H1 (cell line): ENCODE measurements around the gene UXT. TPM values are rescaled to one million over a fixed set of nuclear protein-coding genes. Genes with fewer than 3 reads are reported as not detected.

Experiments used
- CTCF ChIA-PET: fragments of 300-600 bp; sonication (Branson Sonifier 250); formaldehyde crosslinking; loops from one replicate; lab custom pipeline; 2021; ENCODE audit not compliant: partially characterized antibody; lab: Charles Lee
- POLR2A ChIA-PET: fragments of 300-600 bp; sonication (Branson Sonifier 250); formaldehyde crosslinking; loops from one replicate; lab custom pipeline; 2021; ENCODE audit warnings: inconsistent platforms; ENCODE audit not compliant: partially characterized antibody; lab: Charles Lee
- DNase-seq, 2 experiments: peaks; one replicate each; pipeline versions ENCODE4 v3.0.0 to v3.0.0-alpha.2; 2010 to 2022; ENCODE audit warnings: low spot score in 2 of 2, low read depth in 1 of 2, mixed read lengths in 1 of 2
- FAIRE-seq: peaks from 2 replicates; lab custom pipeline; 2011; peaks lifted over from hg19 to GRCh38; lab: Jason Lieb, UNC
- H2AFZ ChIP-seq: 2 replicates; pipeline ENCODE4 v1.8.1; 2012; ENCODE audit warnings: low read length, inconsistent platforms
- H2AK5ac ChIP-seq: 2 replicates; pipeline ENCODE4 v1.6.1; 2013; ENCODE audit warnings: low read depth, low read length
- H2BK120ac ChIP-seq: replicated peaks from 2 replicates; pipeline ENCODE3; 2013; ENCODE audit warnings: low read depth, low read length, inconsistent platforms
- H2BK12ac ChIP-seq: 2 replicates; pipeline ENCODE4 v1.6.1; 2013; ENCODE audit warnings: low read depth, low read length
- H2BK15ac ChIP-seq: 2 replicates; pipeline ENCODE4 v1.6.1; 2013; ENCODE audit warnings: low read length
- H2BK20ac ChIP-seq: 2 replicates; pipeline ENCODE4 v1.6.1; 2013; ENCODE audit warnings: low read length
- H2BK5ac ChIP-seq: 2 replicates; pipeline ENCODE4 v1.6.1; 2013; ENCODE audit warnings: low read depth, low read length
- H3K14ac ChIP-seq: 2 replicates; pipeline ENCODE4 v1.6.1; 2013; ENCODE audit warnings: inconsistent platforms; ENCODE audit not compliant: insufficient read length
- H3K18ac ChIP-seq: 2 replicates; pipeline ENCODE4 v1.6.1; 2013; ENCODE audit warnings: low read length; ENCODE audit errors: extremely low read depth
- H3K23ac ChIP-seq: 2 replicates; pipeline ENCODE4 v1.6.1; 2013; ENCODE audit warnings: inconsistent platforms; ENCODE audit not compliant: insufficient read length
- H3K23me2 ChIP-seq: 2 replicates; pipeline ENCODE4 v1.6.1; 2013; ENCODE audit warnings: low read depth, low read length
- H3K27ac ChIP-seq: 2 replicates; pipeline ENCODE4 v1.6.1; 2011; ENCODE audit warnings: low read depth, low read length, inconsistent platforms
- H3K27me3 ChIP-seq, 4 experiments: replicated peaks in 1 of 4; 1 replicate in 1 of 4; 2 replicates in 3 of 4; pipeline versions ENCODE4 v1.6.1 to v1.8.1; 2011 to 2013; ENCODE audit warnings: low read length in 3 of 4, mild to moderate bottlenecking in 3 of 4, inconsistent platforms in 2 of 4, mixed read lengths in 2 of 4, moderate library complexity in 1 of 4; ENCODE audit not compliant: control insufficient read depth in 3 of 4, insufficient read depth in 3 of 4; ENCODE audit errors: extremely low read depth in 1 of 4
- H3K36me3 ChIP-seq, 4 experiments: 2 replicates each; pipeline versions ENCODE4 v1.6.1 to v1.8.1; 2011 to 2013; ENCODE audit warnings: mild to moderate bottlenecking in 4 of 4, low read length in 3 of 4, moderate library complexity in 2 of 4, control low read depth in 1 of 4, inconsistent platforms in 1 of 4; ENCODE audit not compliant: insufficient read depth in 4 of 4, control insufficient read depth in 2 of 4
- H3K4ac ChIP-seq: replicated peaks from 2 replicates; pipeline ENCODE3; 2013; ENCODE audit warnings: low read length, low read depth, mixed read lengths, inconsistent platforms; ENCODE audit not compliant: insufficient read length
- H3K4me1 ChIP-seq, 4 experiments: replicated peaks in 1 of 4; 1 replicate in 1 of 4; 2 replicates in 3 of 4; pipeline versions ENCODE4 v1.6.1 to v1.8.1; 2011 to 2013; ENCODE audit warnings: low read length in 3 of 4, inconsistent platforms in 2 of 4, mixed read lengths in 1 of 4; ENCODE audit not compliant: insufficient read depth in 4 of 4, control insufficient read depth in 3 of 4
- H3K4me2 ChIP-seq, 2 experiments: 2 replicates each; pipeline versions ENCODE4 v1.6.1 to v1.8.1; 2011 to 2013; ENCODE audit warnings: low read depth in 2 of 2, low read length in 2 of 2, control low read depth in 1 of 2, inconsistent platforms in 1 of 2, mild to moderate bottlenecking in 1 of 2; ENCODE audit not compliant: insufficient read depth in 1 of 2
- H3K4me3 ChIP-seq, 4 experiments: fragments of 200-600, 300-600 bp in 1 of 4; sonication (generic), shearing (Covaris generic), sonication (Bioruptor Twin) in 1 of 4; 2 replicates each; pipeline versions ENCODE4 v1.5.1 to v1.8.1; 2011 to 2016; ENCODE audit warnings: low read length in 4 of 4, low read depth in 3 of 4, control low read depth in 2 of 4, inconsistent platforms in 2 of 4, mild to moderate bottlenecking in 2 of 4, mixed read lengths in 1 of 4, moderate library complexity in 1 of 4; ENCODE audit not compliant: insufficient read depth in 2 of 4; ENCODE audit errors: extremely low read depth in 1 of 4
- H3K56ac ChIP-seq: replicated peaks from 2 replicates; pipeline ENCODE3; 2013; ENCODE audit warnings: low read depth, mild to moderate bottlenecking, mixed read lengths, low read length, inconsistent platforms; ENCODE audit not compliant: insufficient read length
- H3K79me1 ChIP-seq: 2 replicates; pipeline ENCODE4 v1.6.1; 2013; ENCODE audit warnings: low read depth, low read length, control low read depth
- H3K79me2 ChIP-seq, 2 experiments: 2 replicates each; pipeline versions ENCODE4 v1.6.1 to v1.8.1; 2012 to 2013; ENCODE audit warnings: low read length in 2 of 2, mild to moderate bottlenecking in 2 of 2, inconsistent platforms in 1 of 2; ENCODE audit not compliant: insufficient read depth in 2 of 2, control insufficient read depth in 1 of 2
- H3K9ac ChIP-seq, 4 experiments: replicated peaks in 1 of 4; 1 replicate in 1 of 4; 2 replicates in 3 of 4; pipeline versions ENCODE4 v1.6.1 to v1.8.1; 2011 to 2013; ENCODE audit warnings: low read depth in 3 of 4, low read length in 3 of 4, control low read depth in 2 of 4, mild to moderate bottlenecking in 2 of 4, moderate library complexity in 2 of 4, inconsistent platforms in 1 of 4; ENCODE audit errors: extremely low read depth in 1 of 4
- H3K9me3 ChIP-seq, 2 experiments: 2 replicates each; pipeline versions ENCODE4 v1.6.1 to v1.8.1; 2012 to 2013; ENCODE audit warnings: mild to moderate bottlenecking in 2 of 2, moderate library complexity in 2 of 2, control low read depth in 1 of 2, inconsistent platforms in 1 of 2, low read depth in 1 of 2, low read length in 1 of 2, mixed read lengths in 1 of 2; ENCODE audit not compliant: insufficient read depth in 2 of 2
- H4K20me1 ChIP-seq, 2 experiments: replicated peaks in 1 of 2; 2 replicates each; pipeline versions ENCODE3 to v1.8.1; 2011 to 2013; ENCODE audit warnings: inconsistent platforms in 2 of 2, low read length in 2 of 2, mild to moderate bottlenecking in 1 of 2; ENCODE audit not compliant: insufficient read depth in 2 of 2, control insufficient read depth in 1 of 2
- H4K5ac ChIP-seq: 2 replicates; pipeline ENCODE4 v1.6.1; 2013; ENCODE audit warnings: low read length, low read depth, mixed read lengths, inconsistent platforms; ENCODE audit not compliant: insufficient read length
- H4K8ac ChIP-seq: 2 replicates; pipeline ENCODE4 v1.8.0; 2013; ENCODE audit warnings: mild to moderate bottlenecking, moderate library complexity, low read length, inconsistent platforms; ENCODE audit not compliant: insufficient read depth; ENCODE audit errors: extremely low read depth
- H4K91ac ChIP-seq: replicated peaks from 2 replicates; pipeline ENCODE3; 2013; ENCODE audit warnings: low read length, mixed read lengths, inconsistent platforms; ENCODE audit not compliant: insufficient read length
- ASH2L ChIP-seq: fragments of 200-600, 300-600 bp; sonication (generic); IDR thresholded peaks from one replicate; pipeline ENCODE4 v1.7.1; 2017; ENCODE audit warnings: low read length
- ATF2 ChIP-seq: IDR thresholded peaks from 2 replicates; pipeline ENCODE4 v1.6.1; 2012; ENCODE audit warnings: low read length, inconsistent platforms
- KDM1A ChIP-seq: fragments of 200-600, 300-600 bp; sonication (generic); IDR thresholded peaks from 2 replicates; pipeline ENCODE4 v1.7.1; 2016; ENCODE audit warnings: mild to moderate bottlenecking, low read length, borderline replicate concordance
- KDM4A ChIP-seq: IDR thresholded peaks from one replicate; pipeline ENCODE4 v1.7.1; 2012; ENCODE audit warnings: low read depth, mild to moderate bottlenecking, moderate library complexity, low read length, inconsistent platforms; ENCODE audit not compliant: severe bottlenecking
- NRF1 ChIP-seq: IDR thresholded peaks from 2 replicates; pipeline ENCODE4 v1.6.1; 2011; ENCODE audit warnings: mild to moderate bottlenecking, low read depth, low read length, improper control_type of control experiment
- POLR2A ChIP-seq, 2 experiments: IDR thresholded peaks; 1 replicate in 1 of 2; 2 replicates in 1 of 2; pipeline ENCODE4 v1.6.1; 2011; ENCODE audit warnings: low read depth in 2 of 2, low read length in 2 of 2, mild to moderate bottlenecking in 2 of 2; ENCODE audit errors: control extremely low read depth in 1 of 2
- POLR2AphosphoS5 ChIP-seq: IDR thresholded peaks from 2 replicates; pipeline ENCODE4 v1.6.1; 2011; ENCODE audit warnings: low read depth, low read length
- SP2 ChIP-seq: IDR thresholded peaks from 2 replicates; pipeline ENCODE4 v1.6.1; 2012; ENCODE audit warnings: mild to moderate bottlenecking, low read length, inconsistent platforms
- TAF1 ChIP-seq: IDR thresholded peaks from 2 replicates; pipeline ENCODE4 v1.6.1; 2011; ENCODE audit warnings: mild to moderate bottlenecking, low read depth, low read length
- ZNF274 ChIP-seq: IDR thresholded peaks from 2 replicates; pipeline ENCODE4 v1.7.0; 2012; ENCODE audit warnings: low read length, borderline replicate concordance; ENCODE audit errors: extremely low read depth
- WGBS, 2 experiments: shearing (Covaris generic) in 1 of 2; methylation state at CpG; one replicate each; pipeline versions ENCODE4 v1.1.6 to v1.1.7; 2013 to 2015; ENCODE audit warnings: low lambda C conversion rate in 2 of 2, mixed read lengths in 2 of 2, inconsistent platforms in 1 of 2, low coverage in 1 of 2, missing lambda C conversion rate in 1 of 2; ENCODE audit not compliant: insufficient replicate concordance in 2 of 2, insufficient coverage in 1 of 2, insufficient read length in 1 of 2; ENCODE audit errors: extremely low coverage in 1 of 2, missing lambda C conversion rate in 1 of 2; 5-methylcytosine and 5-hydroxymethylcytosine counted together
- polyA plus RNA-seq, 7 experiments: library from polyadenylated mRNA; depleted of rRNA in 3 of 7; stranded (reverse) in 5 of 7; unstranded in 2 of 7; fragments of >200 nt in 5 of 7; fragments of 200-250 nt in 2 of 7; gene quantifications; 1 replicate in 5 of 7; 2 replicates in 1 of 7; 4 replicates in 1 of 7; pipeline versions ENCODE4 v1.2.1 to v1.2.3, GENCODE V29; 2011 to 2013; ENCODE audit warnings: missing spikeins in 2 of 7, mixed read lengths in 2 of 7
- total RNA-seq: library from RNA; stranded (reverse); fragmentation: NEBNext Ultra II Directional; extraction: Animal tissue kit (Norgen Biotek cat#: 25700); gene quantifications from 2 replicates; pipeline ENCODE4 v1.2.1, GENCODE V29; 2021

The UXT gene
- total and polyA plus RNA-seq, 2 of the 8 experiments (the other 6 are each of a cell fraction or from before 2014, with no cell fraction given), result 69.4 to 116 TPM

GRCh38 chrX:47619486-47620302, 39.3 kb downstream of the UXT start, which contains the start of gene SYN1:
Gene SYN1, minus strand, starts transcription at chrX:47619857. Its CDS starts 129 bp downstream, at chrX:47619728.
- Histone ChIP-seq H2AK5ac (no peak within 1 kb of the TSS), H3K56ac (no peak within 1 kb of the TSS), H3K79me2 (no peaks in the 10 kb centered on the region), H3K27ac (no peak within 1 kb of the TSS; the same call in 1 of the 2 replicates), H2BK20ac (peak within 1 kb of the TSS; percentile 61; the same call in 1 of the 2 replicates), H3K4me3 (peak within 1 kb of the TSS; percentile 23 to 60 (median 34)), H2BK12ac (peak within 1 kb of the TSS; percentile 27; the same call in 1 of the 2 replicates), H3K18ac (no peak within 1 kb of the TSS), H3K23me2 (no peaks in the 10 kb centered on the region; the same call in 1 of the 2 replicates), H3K79me1 (no peaks in the 10 kb centered on the region), H2BK120ac (no peak within 1 kb of the TSS), H3K23ac (no peak within 1 kb of the TSS), H3K4me1 (peaks cover 3 to 7% (median 5%) of the 10 kb centered on the region in 4 experiments), H4K5ac (no peak within 1 kb of the TSS), H3K9ac (no peak within 1 kb of the TSS), H3K27me3 (no peaks in the 10 kb centered on the region), H4K20me1 (peaks cover 0 to 1% of the 10 kb centered on the region in 2 experiments), H3K4me2 (peak within 1 kb of the TSS; percentile 51 to 70), H2AFZ (no peak within 1 kb of the TSS), H4K91ac (no peak within 1 kb of the TSS), H3K4ac (no peak within 1 kb of the TSS), H4K8ac (no peak within 1 kb of the TSS), H2BK5ac (no peak within 1 kb of the TSS), H3K9me3 (no peaks in the 10 kb centered on the region), H3K14ac (no peak within 1 kb of the TSS), H2BK15ac (peak within 1 kb of the TSS; percentile 81), H3K36me3 (no peaks in the 10 kb centered on the region)
- CTCF ChIA-PET, result no interaction called here
- FAIRE-seq (no peak), DNase-seq (peak; percentile 47 to 87)
- POLR2A ChIA-PET, result interaction anchor here (1.3 to 2.7 kb wide), 3 partner anchors 29 to 45 kb away, joined by 3 to 11 read pairs (median 3); no protein-coding TSS in a partner anchor
- 0% methylated on average over 1 of the region's 88 CpGs; no CpG with 5 or more reads in 1 of the 2 experiments for WGBS, 2 experiments
- TF ChIP-seq KDM1A (peak; percentile 69; the same call in 1 of the 2 replicates), POLR2AphosphoS5 (peak; percentile 79), SP2 (no peak), ZNF274 (no peak), TAF1 (peak; percentile 94), KDM4A (no peak), ATF2 (peak; percentile 95), POLR2A (IDR thresholded peaks at IDR 0.05; ENCODE audit: control extremely low read depth in 1 of 2, low read depth in 2 of 2, low read length in 2 of 2) (peak in 1 of 2 experiments; percentile 48; a peak in 1 of 3 replicates), ASH2L (no peak), NRF1 (peak; percentile 48; the same call in 1 of the 2 replicates)
